ENCODE data around the gene C4B. TPM values are rescaled to one million over a fixed set of nuclear protein-coding genes. Genes with fewer than 3 reads are reported as not detected.

Gene C4B
- total RNA-seq, 1 donor from 2014 or later, result 6.4 TPM

GRCh38 chr6:32083812-32084768, 69.5 kb downstream of the C4B start:
- H3K27me3 Mint-ChIP-seq (ENCODE audit: unreplicated experiment), result peaks cover 15% of the 10 kb centered on the region
- no peak overlapping the region for H3K4me3 Mint-ChIP-seq (ENCODE audit: unreplicated experiment)
- TF ChIP-seq, protein P1, sequence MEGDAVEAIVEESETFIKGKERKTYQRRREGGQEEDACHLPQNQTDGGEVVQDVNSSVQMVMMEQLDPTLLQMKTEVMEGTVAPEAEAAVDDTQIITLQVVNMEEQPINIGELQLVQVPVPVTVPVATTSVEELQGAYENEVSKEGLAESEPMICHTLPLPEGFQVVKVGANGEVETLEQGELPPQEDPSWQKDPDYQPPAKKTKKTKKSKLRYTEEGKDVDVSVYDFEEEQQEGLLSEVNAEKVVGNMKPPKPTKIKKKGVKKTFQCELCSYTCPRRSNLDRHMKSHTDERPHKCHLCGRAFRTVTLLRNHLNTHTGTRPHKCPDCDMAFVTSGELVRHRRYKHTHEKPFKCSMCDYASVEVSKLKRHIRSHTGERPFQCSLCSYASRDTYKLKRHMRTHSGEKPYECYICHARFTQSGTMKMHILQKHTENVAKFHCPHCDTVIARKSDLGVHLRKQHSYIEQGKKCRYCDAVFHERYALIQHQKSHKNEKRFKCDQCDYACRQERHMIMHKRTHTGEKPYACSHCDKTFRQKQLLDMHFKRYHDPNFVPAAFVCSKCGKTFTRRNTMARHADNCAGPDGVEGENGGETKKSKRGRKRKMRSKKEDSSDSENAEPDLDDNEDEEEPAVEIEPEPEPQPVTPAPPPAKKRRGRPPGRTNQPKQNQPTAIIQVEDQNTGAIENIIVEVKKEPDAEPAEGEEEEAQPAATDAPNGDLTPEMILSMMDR (IDR thresholded peaks at IDR 0.05; ENCODE audit: partially characterized antibody, unreplicated experiment), result no peak
- peaks cover 4% of the 10 kb centered on the region for H3K36me3 Mint-ChIP-seq (ENCODE audit: unreplicated experiment)
- DNase-seq, result no peak
- no peak overlapping the region for H3K27ac Mint-ChIP-seq (ENCODE audit: unreplicated experiment)
- H3K4me1 Mint-ChIP-seq (ENCODE audit: low read depth, unreplicated experiment), result no peaks in the 10 kb centered on the region
- H3K9me3 Mint-ChIP-seq (ENCODE audit: unreplicated experiment), result peaks cover 7% of the 10 kb centered on the region

DNA sequence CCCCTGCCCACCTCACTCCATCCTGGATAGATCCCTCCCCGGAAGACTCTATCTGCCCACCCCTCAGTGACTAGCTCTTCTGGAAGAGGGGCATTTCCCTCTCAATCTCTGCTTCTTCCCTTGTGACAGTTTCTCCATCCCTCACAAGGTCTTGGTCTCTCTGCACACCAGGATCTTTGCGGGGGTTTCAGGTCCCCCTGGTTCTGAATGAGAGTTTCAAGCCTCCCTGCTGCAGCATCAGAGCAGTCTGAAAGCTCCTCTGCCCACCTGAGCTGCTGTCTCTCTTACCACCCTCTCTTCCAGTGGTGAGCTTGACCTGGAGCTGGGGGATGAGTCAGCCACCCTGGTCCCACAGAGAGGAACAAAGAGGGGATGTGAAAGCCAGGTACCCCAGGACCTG, 70.2 kb downstream of the C4B start:
- Mint-ChIP-seq H3K36me3 (ENCODE audit: unreplicated experiment) (peaks cover 4% of the 10 kb centered on the region), H3K9me3 (ENCODE audit: unreplicated experiment) (peaks cover 7% of the 10 kb centered on the region), H3K4me3 (ENCODE audit: unreplicated experiment) (no peak overlapping the region), H3K4me1 (ENCODE audit: low read depth, unreplicated experiment) (no peaks in the 10 kb centered on the region), H3K27ac (ENCODE audit: unreplicated experiment) (no peak overlapping the region), H3K27me3 (ENCODE audit: unreplicated experiment) (peaks cover 17% of the 10 kb centered on the region)
- TF ChIP-seq, protein P1 (IDR thresholded peaks at IDR 0.05; ENCODE audit: partially characterized antibody, unreplicated experiment), result no peak
- no peak for DNase-seq

Other genes with a start within 250 kb of the C4B start
- gene VWA7, start 237.5 kb upstream of the C4B start, total RNA-seq (ENCODE audit: unreplicated experiment), result 3.2 TPM
- gene VARS1, start 219.0 kb upstream of the C4B start, total RNA-seq (ENCODE audit: unreplicated experiment), result 204 TPM
- gene LSM2, start 207.8 kb upstream of the C4B start, total RNA-seq (ENCODE audit: unreplicated experiment), result 68.2 TPM
- gene HSPA1L, start 199.5 kb upstream of the C4B start, total RNA-seq (ENCODE audit: unreplicated experiment), result 2.5 TPM
- gene HSPA1A, start 199.3 kb upstream of the C4B start, total RNA-seq (ENCODE audit: unreplicated experiment), result 54.3 TPM
- gene HSPA1B, start 187.1 kb upstream of the C4B start, total RNA-seq (ENCODE audit: unreplicated experiment), result 93.9 TPM
- gene NEU1, start 152.0 kb upstream of the C4B start, total RNA-seq (ENCODE audit: unreplicated experiment), result 40.2 TPM
- not detected for gene SLC44A4, start 135.8 kb upstream of the C4B start, total RNA-seq (ENCODE audit: unreplicated experiment)
- 113 TPM for gene EHMT2, start 117.1 kb upstream of the C4B start, total RNA-seq (ENCODE audit: unreplicated experiment)
- gene ZBTB12, start 112.7 kb upstream of the C4B start, total RNA-seq (ENCODE audit: unreplicated experiment), result 16.2 TPM
- gene C2, start 87.1 kb upstream of the C4B start, total RNA-seq (ENCODE audit: unreplicated experiment), result not detected
- gene CFB, start 68.7 kb upstream of the C4B start, total RNA-seq (ENCODE audit: unreplicated experiment), result not detected
- gene NELFE, start 55.8 kb upstream of the C4B start, total RNA-seq (ENCODE audit: unreplicated experiment), result 52.7 TPM
- 109 TPM for gene SKIC2, start 55.6 kb upstream of the C4B start, total RNA-seq (ENCODE audit: unreplicated experiment)
- gene DXO, start 42.7 kb upstream of the C4B start, total RNA-seq (ENCODE audit: unreplicated experiment), result 23.8 TPM
- gene C4A, start 32.7 kb upstream of the C4B start, total RNA-seq (ENCODE audit: unreplicated experiment), result 9.3 TPM
- 0.64 TPM for gene CYP21A2, start 23.6 kb downstream of the C4B start, total RNA-seq (ENCODE audit: unreplicated experiment)
- gene TNXB, start 94.5 kb downstream of the C4B start, total RNA-seq (ENCODE audit: unreplicated experiment), result 6.0 TPM
- gene ATF6B, start 113.5 kb downstream of the C4B start, total RNA-seq (ENCODE audit: unreplicated experiment), result 79.5 TPM
- 4.7 TPM for gene FKBPL, start 115.5 kb downstream of the C4B start, total RNA-seq (ENCODE audit: unreplicated experiment)
- gene PRRT1, start 137.1 kb downstream of the C4B start, total RNA-seq (ENCODE audit: unreplicated experiment), result 5.1 TPM
- 55.1 TPM for gene PPT2, start 139.3 kb downstream of the C4B start, total RNA-seq (ENCODE audit: unreplicated experiment)
- 23.0 TPM for gene EGFL8, start 149.8 kb downstream of the C4B start, total RNA-seq (ENCODE audit: unreplicated experiment)
- gene AGPAT1, start 161.3 kb downstream of the C4B start, total RNA-seq (ENCODE audit: unreplicated experiment), result 136 TPM
- gene RNF5, start 163.6 kb downstream of the C4B start, total RNA-seq (ENCODE audit: unreplicated experiment), result 103 TPM
- 13.2 TPM for gene AGER, start 169.5 kb downstream of the C4B start, total RNA-seq (ENCODE audit: unreplicated experiment)
- gene PBX2, start 175.4 kb downstream of the C4B start, total RNA-seq (ENCODE audit: unreplicated experiment), result 105 TPM
- 3.2 TPM for gene GPSM3, start 177.8 kb downstream of the C4B start, total RNA-seq (ENCODE audit: unreplicated experiment)
- gene NOTCH4, start 209.3 kb downstream of the C4B start, total RNA-seq (ENCODE audit: unreplicated experiment), result 4.9 TPM